IMR-90 (cell line): ENCODE measurements around the gene RUNDC1.

Experiments
- CEBPB ChIP-seq: IDR thresholded peaks from 2 replicates; pipeline ENCODE4 v1.6.1; 2012; ENCODE audit warnings: low read depth, low read length, improper control_type of control experiment
- CTCF ChIP-seq: conservative IDR thresholded peaks from 2 replicates; pipeline ENCODE4 v1.5.1; 2012; ENCODE audit warnings: mild to moderate bottlenecking, low read depth, low read length, improper control_type of control experiment
- FOS ChIP-seq: fragments of 150-350 bp; IDR thresholded peaks from 2 replicates; pipeline ENCODE4 v1.6.1; 2016; ENCODE audit warnings: low read depth, low read length
- MXI1 ChIP-seq: IDR thresholded peaks from 2 replicates; pipeline ENCODE4 v1.6.1; 2012; ENCODE audit warnings: low read depth, mild to moderate bottlenecking, low read length, moderate library complexity, borderline replicate concordance
- POLR2A ChIP-seq: IDR thresholded peaks from 2 replicates; pipeline ENCODE4 v1.6.1; 2012; ENCODE audit warnings: mild to moderate bottlenecking, low read depth, low read length
- RAD21 ChIP-seq: IDR thresholded peaks from 2 replicates; pipeline ENCODE4 v1.6.1; 2012; ENCODE audit warnings: low read length, improper control_type of control experiment
- TF ChIP-seq, protein P1 (sequence below): fragments of 150-350 bp; IDR thresholded peaks from 2 replicates; pipeline ENCODE4 v1.6.1; 2017; ENCODE audit warnings: mild to moderate bottlenecking, antibody characterized with exemption, low read length, low read depth
- TF ChIP-seq, protein P2 (sequence below): fragments of 150-350 bp; IDR thresholded peaks from 2 replicates; pipeline ENCODE4 v1.6.1; 2016; ENCODE audit warnings: low read depth, mild to moderate bottlenecking, low read length, moderate library complexity, borderline replicate concordance

GRCh38 chr17:42989726-42990652, 9.6 kb downstream of the RUNDC1 start:
- no peak for TF ChIP-seq FOS
- no peak for TF ChIP-seq CTCF
- no peak for TF ChIP-seq POLR2A
- no peak for TF ChIP-seq RAD21
- TF ChIP-seq, protein P1, sequence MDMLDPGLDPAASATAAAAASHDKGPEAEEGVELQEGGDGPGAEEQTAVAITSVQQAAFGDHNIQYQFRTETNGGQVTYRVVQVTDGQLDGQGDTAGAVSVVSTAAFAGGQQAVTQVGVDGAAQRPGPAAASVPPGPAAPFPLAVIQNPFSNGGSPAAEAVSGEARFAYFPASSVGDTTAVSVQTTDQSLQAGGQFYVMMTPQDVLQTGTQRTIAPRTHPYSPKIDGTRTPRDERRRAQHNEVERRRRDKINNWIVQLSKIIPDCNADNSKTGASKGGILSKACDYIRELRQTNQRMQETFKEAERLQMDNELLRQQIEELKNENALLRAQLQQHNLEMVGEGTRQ, result no peak
- no peak for TF ChIP-seq CEBPB
- TF ChIP-seq MXI1, result no peak
- TF ChIP-seq, protein P2, sequence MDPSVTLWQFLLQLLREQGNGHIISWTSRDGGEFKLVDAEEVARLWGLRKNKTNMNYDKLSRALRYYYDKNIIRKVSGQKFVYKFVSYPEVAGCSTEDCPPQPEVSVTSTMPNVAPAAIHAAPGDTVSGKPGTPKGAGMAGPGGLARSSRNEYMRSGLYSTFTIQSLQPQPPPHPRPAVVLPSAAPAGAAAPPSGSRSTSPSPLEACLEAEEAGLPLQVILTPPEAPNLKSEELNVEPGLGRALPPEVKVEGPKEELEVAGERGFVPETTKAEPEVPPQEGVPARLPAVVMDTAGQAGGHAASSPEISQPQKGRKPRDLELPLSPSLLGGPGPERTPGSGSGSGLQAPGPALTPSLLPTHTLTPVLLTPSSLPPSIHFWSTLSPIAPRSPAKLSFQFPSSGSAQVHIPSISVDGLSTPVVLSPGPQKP, result no peak
